HG02852 (cell line): ENCODE results near the gene CCDC51.
"Not testable (repeated sequence)": the region's sequence is repeated elsewhere in the genome, so short reads cannot be mapped to it uniquely, and the experiment has no call there.

ENCODE experiments used
- ATAC-seq: cut with Tn5 transposase; IDR thresholded peaks from one replicate; pipeline ENCODE4 v1.9.1; 2021; ENCODE audit warnings: mild to moderate bottlenecking, moderate library complexity; ENCODE audit not compliant: unreplicated experiment

The CCDC51 gene

GRCh38 chr3:48466386-48467109 is 26.6 kb upstream of the CCDC51 start:
- ATAC-seq = peak; percentile 16

- ATAC-seq = peak; percentile 86
Measured at GRCh38 chr3:48465531-48466378, 25.8 kb upstream of the CCDC51 start.

DNA sequence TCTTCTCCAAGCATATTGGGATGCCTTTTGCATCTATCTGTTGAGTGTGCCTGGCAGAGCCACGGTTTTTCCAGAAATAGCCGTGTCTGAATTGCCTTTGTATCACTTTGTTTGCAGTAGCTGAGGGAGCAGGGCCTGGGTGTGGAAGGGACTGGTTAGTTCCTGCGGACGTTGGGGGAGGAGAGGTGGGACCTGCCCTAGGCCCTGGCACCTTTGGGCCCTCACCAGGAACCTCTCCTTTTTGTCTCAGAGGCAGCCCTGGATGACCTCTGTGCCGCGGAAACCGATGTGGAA is 25.3 kb upstream of the CCDC51 start:
- no peak for ATAC-seq

- ATAC-seq = no peak
Measured at GRCh38 chr3:48464713-48465221, 24.8 kb upstream of the CCDC51 start.

DNA sequence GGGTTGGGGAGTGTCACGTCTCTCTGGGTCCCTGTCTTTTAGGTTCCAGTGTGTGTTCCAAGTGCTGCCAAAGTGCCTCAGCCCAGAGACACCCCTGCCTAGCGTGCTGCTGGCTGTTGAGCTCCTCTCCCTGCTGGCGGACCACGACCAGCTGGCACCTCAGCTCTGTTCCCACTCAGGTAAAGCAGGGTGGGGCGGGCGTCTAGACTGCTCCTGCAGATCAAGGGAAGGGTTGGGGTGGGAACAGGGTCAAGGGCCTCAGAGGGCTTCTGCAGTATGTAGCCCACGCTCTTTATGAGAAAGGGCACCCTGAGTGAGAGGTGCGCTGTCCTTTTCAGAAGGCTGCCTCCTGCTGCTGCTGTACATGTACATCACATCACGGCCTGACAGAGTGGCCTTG is 23.8 kb upstream of the CCDC51 start:
- no peak for ATAC-seq

DNA sequence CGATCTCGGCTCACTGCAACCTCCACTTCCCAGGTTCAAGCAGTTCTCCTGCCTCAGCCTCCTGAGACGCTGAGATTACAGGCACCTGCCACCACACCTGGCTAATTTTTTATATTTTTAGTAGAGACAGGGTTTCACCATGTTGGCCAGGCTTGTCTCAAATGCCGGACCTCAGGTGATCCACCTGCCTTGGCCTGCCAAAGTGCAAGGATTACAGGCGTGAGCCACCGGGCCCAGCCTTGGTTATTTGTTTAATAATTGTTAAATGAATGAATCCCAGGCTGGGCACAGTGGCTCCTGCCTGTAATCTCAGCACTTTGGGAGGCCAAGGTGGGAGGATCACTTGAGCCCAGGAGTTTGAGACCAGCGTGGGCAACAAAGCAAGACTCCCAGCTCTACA is 21.8 kb upstream of the CCDC51 start:
- not testable (repeated sequence) for ATAC-seq

GRCh38 chr3:48460517-48460902 is 20.6 kb upstream of the CCDC51 start:
- no peak for ATAC-seq

DNA sequence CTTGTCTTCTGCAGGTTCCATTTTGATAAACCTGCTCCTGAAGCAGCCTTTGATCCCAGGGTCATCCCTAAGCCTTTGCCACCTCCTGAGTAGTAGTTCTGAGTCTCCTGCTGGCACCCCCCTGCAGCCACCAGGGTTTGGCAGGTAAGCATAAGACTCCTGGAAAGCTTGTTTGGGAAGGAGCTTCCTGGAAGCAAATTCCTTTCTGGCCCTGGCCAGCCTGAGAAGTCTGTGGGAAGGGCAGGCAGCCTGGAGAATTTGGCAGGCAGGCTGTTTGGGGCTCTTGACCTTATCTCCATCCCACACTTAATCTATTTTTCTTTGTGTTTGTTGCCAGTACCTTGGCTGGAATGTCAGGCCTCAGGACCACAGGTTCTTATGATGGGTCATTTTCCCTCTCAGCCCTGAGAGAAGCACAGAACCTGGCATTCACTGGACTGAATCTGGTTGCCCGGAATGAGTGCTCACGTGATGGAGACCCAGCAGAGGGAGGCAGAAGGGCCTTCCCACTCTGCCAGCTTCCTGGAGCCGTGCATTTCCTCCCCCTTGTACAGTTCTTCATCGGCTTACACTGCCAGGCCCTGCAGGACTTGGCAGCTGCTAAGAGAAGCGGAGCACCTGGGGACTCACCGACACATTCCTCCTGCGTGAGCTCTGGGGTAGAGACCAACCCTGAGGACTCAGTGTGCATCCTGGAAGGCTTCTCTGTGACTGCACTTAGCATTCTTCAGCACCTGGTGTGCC is 20.0 kb upstream of the CCDC51 start:
- ATAC-seq = no peak

DNA sequence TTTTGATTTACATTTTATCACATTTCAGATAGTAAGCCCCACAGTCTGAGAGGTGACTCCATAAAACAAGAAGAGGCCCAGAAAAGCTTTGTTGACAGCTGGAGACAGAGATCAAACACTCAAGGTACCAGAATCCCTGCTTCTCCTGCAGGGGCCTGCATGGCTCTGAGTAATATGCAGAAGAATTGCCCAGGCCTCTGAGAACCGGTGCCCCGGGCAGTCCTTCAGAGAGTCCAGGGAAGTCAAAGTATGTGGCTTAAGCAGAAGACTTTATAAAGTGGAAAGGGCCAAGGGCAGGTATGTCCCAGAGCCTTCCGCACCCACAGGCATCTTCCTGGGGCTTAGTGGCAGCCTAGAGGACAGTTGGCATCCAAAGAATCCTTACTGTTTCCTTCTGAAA is 19.4 kb upstream of the CCDC51 start:
- ATAC-seq = no peak

GRCh38 chr3:48456456-48456855 is 16.5 kb upstream of the CCDC51 start:
- no peak for ATAC-seq

- no peak for ATAC-seq
Measured at GRCh38 chr3:48451270-48451669, 11.4 kb upstream of the CCDC51 start.

DNA sequence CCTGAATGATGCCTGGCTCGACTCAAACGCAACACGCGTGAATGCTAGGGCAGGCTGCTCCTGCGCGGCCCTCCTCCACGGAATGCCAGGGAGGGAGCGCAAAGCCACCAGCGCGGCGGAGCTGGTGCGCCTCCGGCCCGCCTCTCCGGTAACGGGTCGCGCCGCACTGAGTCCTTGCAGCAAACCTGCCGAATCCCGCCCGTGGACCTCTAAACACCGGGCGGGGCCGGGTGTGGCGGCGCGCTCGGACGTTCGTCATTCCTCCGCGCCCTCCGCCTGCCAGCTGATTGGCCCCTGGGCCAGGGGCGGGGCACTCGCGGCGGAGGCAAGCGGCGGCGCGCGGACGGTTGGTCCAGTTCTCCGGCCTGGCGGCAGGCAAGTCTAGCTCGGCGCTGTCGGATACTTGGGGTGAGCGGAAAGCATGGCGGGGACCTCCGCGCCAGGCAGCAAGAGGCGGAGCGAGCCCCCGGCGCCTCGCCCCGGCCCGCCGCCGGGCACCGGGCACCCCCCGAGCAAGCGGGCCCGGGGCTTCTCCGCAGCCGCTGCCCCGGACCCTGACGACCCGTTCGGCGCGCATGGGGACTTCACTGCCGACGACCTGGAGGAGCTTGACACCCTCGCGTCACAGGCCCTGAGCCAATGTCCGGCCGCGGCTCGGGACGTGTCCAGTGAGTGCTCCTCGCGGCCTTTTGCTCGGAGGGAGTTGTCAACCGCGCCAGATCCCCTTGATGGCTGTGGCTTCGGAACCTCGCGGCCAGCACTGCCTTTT is 6.7 kb upstream of the CCDC51 start, which contains the start of gene ATRIP:
ATRIP (plus strand) TSS at position 313 of the 769 bp plus-strand sequence; CDS start at position 422, 109 bp downstream.
- ATAC-seq = peak; percentile 79

- no peak for ATAC-seq
Measured at GRCh38 chr3:48446043-48446424, 6.1 kb upstream of the CCDC51 start.

DNA sequence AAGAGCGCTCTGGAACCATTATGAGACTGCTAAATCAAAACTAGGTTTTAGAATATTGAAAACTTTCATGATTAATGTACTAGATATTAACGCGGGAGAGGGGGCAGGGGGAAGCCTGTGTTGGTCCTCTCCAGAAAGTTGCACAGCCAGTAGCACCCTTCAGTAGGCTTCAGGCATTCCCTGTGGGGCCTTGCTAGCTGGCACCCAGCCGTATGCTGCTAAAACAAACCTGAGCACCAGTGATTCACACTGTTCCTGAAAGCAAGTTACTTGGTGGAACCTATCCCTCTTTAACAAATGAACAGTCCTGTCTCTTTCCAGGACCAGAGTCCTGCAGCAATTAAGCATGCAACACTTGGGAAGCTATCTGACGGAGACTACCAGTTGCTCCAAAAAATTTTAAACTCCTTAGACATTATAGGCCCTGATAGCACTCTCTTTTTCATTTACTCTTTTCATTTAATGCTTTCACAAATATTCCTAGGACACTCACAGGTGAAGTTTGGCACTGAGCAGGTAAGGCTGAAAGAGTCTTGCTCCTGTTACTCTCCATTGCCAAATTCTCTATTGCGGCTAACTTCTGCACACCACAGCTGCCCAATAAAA is 5.5 kb upstream of the CCDC51 start:
- ATAC-seq = no peak

GRCh38 chr3:48441940-48442339 is 2.0 kb upstream of the CCDC51 start:
- ATAC-seq = no peak

- ATAC-seq = no peak
Measured at GRCh38 chr3:48440590-48440958, 655 bp upstream of the CCDC51 start.

DNA sequence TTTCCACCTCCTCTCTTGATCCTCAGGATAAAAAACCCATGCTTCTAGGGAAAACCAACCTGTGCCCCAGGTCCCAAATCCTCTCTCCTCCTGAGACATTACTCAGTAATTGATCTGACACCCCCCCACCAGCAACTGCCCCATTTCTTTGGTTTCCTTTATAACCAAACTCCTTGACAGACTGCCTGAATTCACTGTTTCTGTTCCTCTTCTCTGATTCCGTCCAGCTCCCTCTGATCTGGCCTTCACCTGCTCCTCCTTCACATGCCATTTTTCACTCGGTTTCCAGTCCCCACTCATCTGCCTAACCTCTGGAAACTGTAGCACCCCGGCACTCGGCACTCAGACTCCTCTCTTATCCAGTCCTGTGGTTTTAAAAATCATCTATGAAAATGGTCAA is 2.1 kb downstream of the CCDC51 start:
- no peak for ATAC-seq

GRCh38 chr3:48436855-48437254 is 3.1 kb downstream of the CCDC51 start:
- no peak for ATAC-seq

GRCh38 chr3:48436477-48436787 is 3.5 kb downstream of the CCDC51 start:
- ATAC-seq = no peak

- no peak for ATAC-seq
Measured at GRCh38 chr3:48435774-48436476, 4.0 kb downstream of the CCDC51 start.
